ENCODE data around the gene HPSE2.

HPSE2 gene

DNA sequence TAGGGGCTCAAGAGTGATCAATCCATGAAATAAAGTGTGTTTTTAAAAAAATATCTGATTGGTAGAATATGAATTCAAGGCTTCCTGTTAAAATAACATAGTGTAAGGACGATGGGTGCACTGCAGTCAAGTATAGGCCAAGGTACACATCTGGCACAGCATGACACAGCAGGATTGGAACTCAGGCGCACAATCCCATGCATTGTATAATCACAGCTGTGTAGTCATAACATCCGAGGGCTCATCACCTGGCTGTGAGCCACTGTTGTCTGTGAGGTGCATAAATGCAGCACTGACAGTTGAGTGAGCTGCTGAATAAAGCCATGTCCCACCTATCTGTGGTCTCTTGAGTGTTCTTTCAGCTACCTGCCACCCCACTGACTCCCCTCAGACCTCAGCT lies 646.6 kb downstream of the HPSE2 start:
- no peak for TF ChIP-seq POLR2A (IDR thresholded peaks at IDR 0.05; ENCODE audit: low read depth, low read length)
- DNase-seq (ENCODE audit: insufficient read length, low spot score) (no peak), FAIRE-seq (no peak)

GRCh38 chr10:98587156-98587837 lies 648.4 kb downstream of the HPSE2 start:
- no peak for FAIRE-seq
- no peak for DNase-seq (ENCODE audit: insufficient read length, low spot score)
- TF ChIP-seq POLR2A (IDR thresholded peaks at IDR 0.05; ENCODE audit: low read depth, low read length) = no peak

DNA sequence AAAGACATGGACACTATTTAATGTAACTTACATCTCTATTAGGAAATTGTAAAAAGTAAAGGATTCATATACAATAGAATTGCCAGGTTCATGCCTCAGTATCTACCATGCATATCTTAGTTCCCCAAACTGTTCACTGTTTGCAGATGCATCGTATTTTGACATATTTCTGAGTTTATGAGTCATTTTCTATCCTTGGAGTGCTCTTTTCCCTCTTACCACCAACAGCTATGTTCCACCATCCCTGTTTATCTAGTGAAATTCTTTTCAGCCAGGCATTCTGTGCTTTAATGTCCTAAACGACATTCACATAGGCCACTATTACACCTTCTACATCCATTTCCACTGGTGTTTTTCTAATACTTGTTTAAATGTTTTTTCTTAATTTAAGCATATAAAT lies 649.6 kb downstream of the HPSE2 start:
- DNase-seq (ENCODE audit: insufficient read length, low spot score) (no peak), FAIRE-seq (no peak)
- no peak for TF ChIP-seq POLR2A (IDR thresholded peaks at IDR 0.05; ENCODE audit: low read depth, low read length)

GRCh38 chr10:98582363-98582762 lies 653.3 kb downstream of the HPSE2 start:
- no peak for TF ChIP-seq POLR2A (IDR thresholded peaks at IDR 0.05; ENCODE audit: low read depth, low read length)
- DNase-seq (ENCODE audit: insufficient read length, low spot score) (no peak), FAIRE-seq (no peak)

GRCh38 chr10:98577578-98577977 lies 658.1 kb downstream of the HPSE2 start:
- TF ChIP-seq POLR2A (IDR thresholded peaks at IDR 0.05; ENCODE audit: low read depth, low read length) = no peak
- DNase-seq (ENCODE audit: insufficient read length, low spot score) (no peak), FAIRE-seq (no peak)

GRCh38 chr10:98577168-98577567 lies 658.5 kb downstream of the HPSE2 start:
- no peak for TF ChIP-seq POLR2A (IDR thresholded peaks at IDR 0.05; ENCODE audit: low read depth, low read length)
- FAIRE-seq (no peak), DNase-seq (ENCODE audit: insufficient read length, low spot score) (no peak)

GRCh38 chr10:98576096-98576495 lies 659.6 kb downstream of the HPSE2 start:
- no peak for FAIRE-seq

GRCh38 chr10:98572594-98572993 lies 663.1 kb downstream of the HPSE2 start:
- no peak for TF ChIP-seq POLR2A (IDR thresholded peaks at IDR 0.05; ENCODE audit: low read depth, low read length)
- DNase-seq (ENCODE audit: insufficient read length, low spot score) (no peak), FAIRE-seq (no peak)

More at GRCh38 chr10:98576096-98576495, 659.6 kb downstream of the HPSE2 start:
- DNase-seq (ENCODE audit: insufficient read length, low spot score) = no peak
- no peak for TF ChIP-seq POLR2A (IDR thresholded peaks at IDR 0.05; ENCODE audit: low read depth, low read length)

DNA sequence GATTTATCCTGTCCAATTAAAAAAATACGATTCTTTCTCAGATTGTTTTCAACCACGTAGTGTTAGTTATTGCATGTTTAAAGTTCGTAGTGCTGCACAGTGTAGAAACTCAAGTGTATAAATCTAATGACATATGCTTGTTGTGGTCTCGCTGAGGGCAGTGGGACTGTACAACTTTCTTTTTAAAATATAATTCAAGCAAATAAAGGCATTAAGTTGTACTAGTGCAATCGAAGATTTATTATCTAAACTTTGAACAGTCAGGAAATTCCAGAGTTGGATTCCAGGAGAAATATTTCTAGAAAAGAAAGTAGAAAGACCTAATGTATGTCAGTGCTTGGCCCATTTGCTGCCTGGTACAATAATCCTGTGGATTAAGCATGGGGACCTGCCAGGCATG lies 664.8 kb downstream of the HPSE2 start:
- FAIRE-seq = no peak
- TF ChIP-seq POLR2A (IDR thresholded peaks at IDR 0.05; ENCODE audit: low read depth, low read length) = no peak

GRCh38 chr10:98569853-98570252 lies 665.8 kb downstream of the HPSE2 start:
- TF ChIP-seq POLR2A (IDR thresholded peaks at IDR 0.05; ENCODE audit: low read depth, low read length) = no peak

More for the DNA sequence above, 664.8 kb downstream of the HPSE2 start:
- DNase-seq (ENCODE audit: insufficient read length, low spot score) = no peak

DNA sequence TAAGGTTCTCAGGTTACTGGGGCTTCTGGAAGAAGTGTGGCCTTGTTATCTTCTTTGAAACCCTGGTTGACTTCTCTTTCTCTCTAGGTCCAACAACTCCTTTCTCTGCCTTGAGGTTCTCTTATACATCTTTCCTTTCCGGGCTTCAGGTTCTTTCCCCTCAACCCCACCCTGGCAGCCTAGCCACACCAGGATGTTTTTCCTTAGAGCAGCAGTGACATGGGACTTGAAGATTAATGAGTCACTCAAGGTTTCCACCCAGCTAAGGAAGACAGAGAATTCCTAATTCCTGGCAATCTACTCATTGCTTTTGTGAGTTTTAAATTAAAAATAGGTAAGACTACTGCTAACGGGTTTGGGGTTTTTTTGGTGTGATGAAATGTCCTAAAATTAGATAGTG lies 667.1 kb downstream of the HPSE2 start:
- FAIRE-seq = no peak
- TF ChIP-seq POLR2A (IDR thresholded peaks at IDR 0.05; ENCODE audit: low read depth, low read length) = no peak
- no peak for DNase-seq (ENCODE audit: insufficient read length, low spot score)

More at GRCh38 chr10:98569853-98570252, 665.8 kb downstream of the HPSE2 start:
- FAIRE-seq (no peak), DNase-seq (ENCODE audit: insufficient read length, low spot score) (no peak)

DNA sequence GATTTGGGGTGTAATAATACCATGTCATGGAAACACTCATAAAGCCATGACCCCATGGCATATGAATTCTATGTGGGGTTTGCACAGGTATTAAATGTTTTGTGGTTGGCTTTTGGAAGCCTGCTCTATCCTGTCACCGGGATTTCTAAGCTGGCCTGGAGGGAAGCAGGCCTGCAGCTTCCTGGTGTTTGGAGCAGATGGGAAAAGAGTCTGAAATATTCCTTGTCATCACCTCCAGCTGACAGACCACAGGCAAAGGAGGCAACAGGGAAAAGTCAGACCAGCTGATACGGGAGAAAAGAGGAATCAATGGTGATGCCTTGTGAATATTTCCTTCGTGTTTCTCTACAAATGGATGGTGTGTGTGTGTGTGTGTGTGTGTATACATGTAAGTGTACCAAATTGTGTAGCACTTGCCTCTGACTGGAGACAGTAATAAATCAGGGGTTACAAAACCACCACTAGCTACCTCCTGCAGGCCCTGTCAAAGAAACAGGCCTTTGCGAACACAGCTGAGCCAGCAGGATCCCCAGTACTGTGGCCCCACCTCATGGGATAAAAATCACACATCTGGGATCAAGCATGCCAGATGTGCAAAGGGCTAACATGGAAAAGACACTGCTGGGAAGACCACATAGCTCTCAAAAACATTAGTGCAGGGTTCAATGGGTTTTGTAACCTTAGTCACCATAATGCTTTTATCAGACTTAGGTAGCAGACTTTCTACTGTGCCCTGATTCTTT lies 668.1 kb downstream of the HPSE2 start:
- DNase-seq (ENCODE audit: insufficient read length, low spot score) (no peak), FAIRE-seq (no peak)
- no peak for TF ChIP-seq POLR2A (IDR thresholded peaks at IDR 0.05; ENCODE audit: low read depth, low read length)

DNA sequence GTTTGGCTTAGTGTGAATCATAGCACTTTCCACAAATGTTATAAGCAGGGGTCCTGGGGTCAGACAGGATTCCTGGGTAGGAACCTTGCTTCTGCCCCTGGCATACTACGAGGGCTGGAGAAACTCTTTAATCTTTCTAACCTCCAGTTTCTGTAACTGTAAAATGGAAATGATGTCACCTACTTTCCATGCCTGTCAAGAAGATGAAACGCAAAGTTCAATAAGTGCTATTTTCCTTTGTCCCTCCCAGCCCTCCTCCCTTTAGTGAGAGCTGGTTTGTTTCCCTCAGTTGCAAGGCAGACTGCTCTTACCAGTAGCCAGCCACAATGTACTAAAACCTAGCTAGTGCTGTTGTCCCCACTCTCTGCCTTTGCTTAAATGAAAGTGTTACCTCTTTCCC lies 671.8 kb downstream of the HPSE2 start:
- FAIRE-seq = no peak
- DNase-seq (ENCODE audit: insufficient read length, low spot score) = no peak
- TF ChIP-seq POLR2A (IDR thresholded peaks at IDR 0.05; ENCODE audit: low read depth, low read length) = no peak

GRCh38 chr10:98560565-98560964 lies 675.1 kb downstream of the HPSE2 start:
- FAIRE-seq = no peak
- DNase-seq (ENCODE audit: insufficient read length, low spot score) = no peak
- no peak for TF ChIP-seq POLR2A (IDR thresholded peaks at IDR 0.05; ENCODE audit: low read depth, low read length)

DNA sequence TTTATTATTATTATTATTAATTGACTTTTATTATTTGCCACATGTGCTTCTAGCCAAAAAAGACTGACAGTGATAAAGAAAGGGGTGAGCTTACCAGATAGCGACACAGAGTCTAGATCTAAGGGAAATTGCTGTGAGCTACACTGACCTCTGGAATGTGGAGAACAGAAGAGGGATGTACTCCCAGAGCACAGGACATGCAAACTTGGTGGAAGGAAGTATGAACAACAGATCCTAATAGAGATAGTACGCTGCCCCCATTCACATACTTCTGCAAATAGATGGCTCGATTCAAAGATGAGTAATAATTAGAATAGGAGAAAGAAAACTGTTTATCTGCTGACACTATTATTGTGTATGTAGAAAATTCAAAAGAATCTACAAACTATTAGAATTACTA lies 679.6 kb downstream of the HPSE2 start:
- no peak for TF ChIP-seq POLR2A (IDR thresholded peaks at IDR 0.05; ENCODE audit: low read depth, low read length)
- DNase-seq (ENCODE audit: insufficient read length, low spot score) (no peak), FAIRE-seq (no peak)

All from H54 (cell line).